ENCODE measurements around the gene TNRC6B.

DNA sequence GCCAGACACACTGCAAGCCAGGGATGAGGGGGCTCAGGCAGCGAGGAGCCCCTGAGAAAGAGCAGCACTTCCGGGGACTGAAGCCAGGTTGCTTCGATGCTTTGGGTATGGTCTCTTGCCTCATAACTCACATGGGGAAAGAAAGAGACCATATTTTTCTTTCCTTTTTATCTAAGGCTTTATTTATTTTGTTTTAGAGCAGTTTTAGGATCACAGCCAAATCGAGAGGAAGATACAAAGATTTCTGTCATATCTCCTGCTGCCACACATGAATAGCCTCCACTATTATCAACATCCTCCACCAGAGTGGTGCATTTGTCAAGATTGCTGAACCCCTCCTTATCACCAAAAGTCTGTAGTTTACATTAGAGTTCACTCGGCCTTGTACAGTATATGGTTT is 144.3 kb downstream of the TNRC6B start:
- TF ChIP-seq POLR2AphosphoS5 (IDR thresholded peaks at IDR 0.05) (no peak), EP300 (IDR thresholded peaks at IDR 0.05) (no peak), POLR2A (IDR thresholded peaks at IDR 0.05) (no peak)
- TF ChIP-seq, protein P1, sequence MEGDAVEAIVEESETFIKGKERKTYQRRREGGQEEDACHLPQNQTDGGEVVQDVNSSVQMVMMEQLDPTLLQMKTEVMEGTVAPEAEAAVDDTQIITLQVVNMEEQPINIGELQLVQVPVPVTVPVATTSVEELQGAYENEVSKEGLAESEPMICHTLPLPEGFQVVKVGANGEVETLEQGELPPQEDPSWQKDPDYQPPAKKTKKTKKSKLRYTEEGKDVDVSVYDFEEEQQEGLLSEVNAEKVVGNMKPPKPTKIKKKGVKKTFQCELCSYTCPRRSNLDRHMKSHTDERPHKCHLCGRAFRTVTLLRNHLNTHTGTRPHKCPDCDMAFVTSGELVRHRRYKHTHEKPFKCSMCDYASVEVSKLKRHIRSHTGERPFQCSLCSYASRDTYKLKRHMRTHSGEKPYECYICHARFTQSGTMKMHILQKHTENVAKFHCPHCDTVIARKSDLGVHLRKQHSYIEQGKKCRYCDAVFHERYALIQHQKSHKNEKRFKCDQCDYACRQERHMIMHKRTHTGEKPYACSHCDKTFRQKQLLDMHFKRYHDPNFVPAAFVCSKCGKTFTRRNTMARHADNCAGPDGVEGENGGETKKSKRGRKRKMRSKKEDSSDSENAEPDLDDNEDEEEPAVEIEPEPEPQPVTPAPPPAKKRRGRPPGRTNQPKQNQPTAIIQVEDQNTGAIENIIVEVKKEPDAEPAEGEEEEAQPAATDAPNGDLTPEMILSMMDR (IDR thresholded peaks at IDR 0.05) = no peak
